ENCODE measurements around the gene MMP17.

MMP17 gene

GRCh38 chr12:131850856-131851559, 22.8 kb downstream of the MMP17 start:
- DNase-seq (ENCODE audit: low read depth) = no peak

- no peak for DNase-seq (ENCODE audit: low read depth)
Measured at GRCh38 chr12:131851741-131852550, 23.8 kb downstream of the MMP17 start.

- DNase-seq (ENCODE audit: low read depth) = no peak
Measured at GRCh38 chr12:131852551-131853299, 24.5 kb downstream of the MMP17 start.

GRCh38 chr12:131853832-131854797, 25.9 kb downstream of the MMP17 start:
- no peak for DNase-seq (ENCODE audit: low read depth)

- no peak for DNase-seq (ENCODE audit: low read depth)
Measured at GRCh38 chr12:131854861-131855476, 26.8 kb downstream of the MMP17 start.

- no peak for DNase-seq (ENCODE audit: low read depth)
Measured at GRCh38 chr12:131855521-131856142, 27.4 kb downstream of the MMP17 start.

GRCh38 chr12:131856366-131857097, 28.3 kb downstream of the MMP17 start:
- DNase-seq (ENCODE audit: low read depth) = no peak

GRCh38 chr12:131857908-131858850, 30.0 kb downstream of the MMP17 start:
- no peak for DNase-seq (ENCODE audit: low read depth)

GRCh38 chr12:131860472-131861260, 32.5 kb downstream of the MMP17 start:
- DNase-seq (ENCODE audit: low read depth) = no peak

GRCh38 chr12:131861261-131862083, 33.3 kb downstream of the MMP17 start:
- no peak for DNase-seq (ENCODE audit: low read depth)

GRCh38 chr12:131862084-131862441, 33.9 kb downstream of the MMP17 start:
- DNase-seq (ENCODE audit: low read depth) = no peak

GRCh38 chr12:131862600-131862993, 34.4 kb downstream of the MMP17 start:
- no peak for DNase-seq (ENCODE audit: low read depth)

GRCh38 chr12:131862994-131863710, 35.0 kb downstream of the MMP17 start:
- DNase-seq (ENCODE audit: low read depth) = no peak

- no peak for DNase-seq (ENCODE audit: low read depth)
Measured at GRCh38 chr12:131863711-131864396, 35.7 kb downstream of the MMP17 start.

- DNase-seq (ENCODE audit: low read depth) = no peak
Measured at GRCh38 chr12:131864469-131864868, 36.3 kb downstream of the MMP17 start.
